Measurements from ENCODE around the gene SELENOV.

The SELENOV gene

DNA sequence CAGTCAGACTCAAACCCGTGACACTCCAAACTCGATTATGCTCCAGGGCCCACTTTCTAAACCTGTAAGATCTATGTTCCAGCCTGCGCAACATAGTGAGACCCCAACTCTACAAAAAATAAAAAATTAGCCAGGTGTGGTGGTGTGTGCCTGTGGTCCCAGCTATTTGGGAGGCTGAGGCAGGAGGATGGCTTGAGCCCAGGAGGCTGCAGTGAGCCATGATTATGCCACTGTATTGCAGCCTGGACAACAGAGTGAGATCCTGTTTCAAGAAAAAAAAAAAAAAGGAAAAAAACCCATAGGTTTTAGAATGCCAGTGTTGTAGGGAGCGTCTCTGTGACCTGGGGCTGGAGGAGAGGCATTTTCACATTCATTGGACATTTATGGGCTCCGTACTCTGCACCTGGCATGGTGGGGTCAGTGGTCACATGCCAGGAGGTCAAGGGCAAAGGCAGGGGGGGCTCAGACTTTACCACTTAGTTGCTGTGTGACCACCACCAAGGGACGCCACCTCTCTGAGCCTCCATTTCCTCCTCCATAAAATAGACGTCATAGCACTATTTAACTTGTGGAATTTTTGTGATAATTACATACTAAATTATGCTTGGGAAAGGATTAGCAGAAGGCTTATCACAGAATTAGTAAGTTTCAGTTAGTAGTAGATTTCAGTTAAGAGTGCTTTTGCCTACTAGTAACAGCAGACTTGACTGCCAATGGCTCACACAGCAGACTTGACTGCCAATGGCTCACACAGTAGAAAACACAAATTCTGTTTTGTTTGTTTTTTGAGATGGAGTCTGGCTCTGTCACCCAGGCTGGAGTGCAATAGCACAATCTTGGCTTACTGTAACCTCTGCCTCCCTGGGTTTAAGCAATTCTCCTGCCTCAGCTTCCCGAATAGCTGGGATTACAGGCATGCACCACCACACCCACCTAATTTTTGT is 5.9 kb downstream of the SELENOV start:
- no peak for DNase-seq

DNA sequence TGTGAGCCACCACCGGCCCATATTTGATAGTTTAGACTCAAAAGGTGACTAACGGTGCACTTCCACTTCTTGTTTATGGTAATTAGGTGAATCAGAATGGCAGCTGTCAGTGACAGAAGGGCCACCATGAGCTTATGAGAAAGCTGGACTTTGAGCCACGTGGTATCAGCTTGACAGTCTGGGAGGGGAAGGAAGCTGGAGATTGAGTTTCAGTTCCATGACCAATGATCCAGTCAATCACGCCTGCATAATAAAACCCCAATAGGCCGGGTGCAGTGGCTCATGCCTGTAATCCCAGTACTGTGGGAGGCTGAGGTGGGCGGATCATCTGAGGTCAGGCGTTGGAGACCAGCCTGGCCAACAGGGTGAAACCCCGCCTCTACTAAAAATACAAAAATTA is 9.6 kb downstream of the SELENOV start:
- no peak for DNase-seq

DNA sequence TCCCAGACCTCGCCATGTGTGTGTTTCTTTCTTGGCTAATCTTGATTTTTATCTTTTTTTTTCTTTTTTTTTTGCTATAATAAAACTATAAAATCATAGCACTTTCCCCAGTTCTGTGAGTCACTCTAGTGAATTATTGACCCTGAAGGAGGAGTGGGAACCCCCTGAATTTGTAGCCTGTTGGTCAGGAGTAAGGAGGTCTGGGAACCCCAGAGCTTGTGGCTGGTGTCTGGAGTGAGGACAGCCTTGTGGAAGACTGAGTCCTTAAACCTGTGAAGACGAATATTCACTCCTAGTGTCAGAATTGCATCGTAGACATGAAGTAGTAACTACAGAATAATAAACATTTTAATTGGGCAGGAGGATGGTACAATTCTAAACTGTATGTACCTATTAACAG is 10.3 kb downstream of the SELENOV start:
- DNase-seq = no peak

DNA sequence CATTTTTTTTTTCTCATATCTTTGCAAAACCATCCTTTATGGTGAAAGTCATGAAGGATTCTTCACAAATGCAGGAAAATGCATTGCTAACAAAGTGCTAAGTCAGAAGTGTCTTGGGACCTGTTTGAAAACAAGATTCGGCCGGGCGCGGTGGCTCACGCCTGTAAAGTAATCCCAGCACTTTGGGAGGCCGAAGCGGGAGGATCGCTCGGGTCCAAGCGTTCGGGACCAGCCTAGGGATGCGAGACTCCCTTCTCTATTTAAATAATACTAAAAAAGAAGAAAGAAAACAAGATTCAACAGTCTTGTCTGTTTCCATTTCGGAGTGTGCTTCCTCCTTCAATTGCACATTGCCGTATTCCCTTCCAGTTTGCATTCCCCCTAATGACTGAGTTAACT is 16.9 kb downstream of the SELENOV start:
- DNase-seq = peak in 1 of 2 experiments; percentile 49

DNA sequence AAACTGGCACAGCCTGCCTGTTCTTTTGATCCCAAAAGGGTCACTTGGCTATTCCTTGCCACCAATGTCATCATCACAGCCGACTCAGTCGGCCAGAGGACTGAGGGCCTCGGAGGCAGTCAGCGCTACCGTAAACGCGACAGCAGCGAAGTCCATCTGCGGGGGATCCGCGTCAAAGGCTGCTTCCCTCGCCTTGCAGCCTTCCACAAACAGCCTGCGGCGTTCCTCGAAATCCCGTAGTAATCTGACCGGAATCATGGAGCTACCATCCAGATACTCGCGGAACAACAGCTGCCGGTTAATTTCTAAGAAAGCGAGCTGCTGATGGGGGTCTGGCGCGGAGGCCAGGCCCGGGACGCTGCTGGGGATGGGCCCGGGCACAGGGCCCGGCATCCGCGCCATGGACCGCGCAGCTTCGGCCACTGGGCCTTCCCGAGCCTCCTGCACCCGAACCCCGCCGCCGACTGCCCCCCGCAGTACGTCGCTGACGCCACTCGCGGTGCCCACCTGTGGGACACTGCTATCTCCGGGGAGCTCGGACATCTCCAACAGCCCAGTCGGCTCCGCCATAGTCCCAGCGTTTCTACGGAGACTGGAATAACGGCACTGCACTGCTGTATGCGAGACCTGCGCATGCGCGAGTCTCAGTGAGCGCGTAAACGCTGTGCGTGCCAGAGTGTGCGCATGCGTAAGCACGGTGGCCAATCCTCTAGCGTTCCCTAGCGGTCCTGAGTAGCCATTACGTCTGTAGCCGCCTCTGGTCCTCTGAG is 17.5 kb downstream of the SELENOV start, which contains the start of gene EID2B:
EID2B (minus strand) TSS at position 620 of the 770 bp plus-strand sequence; CDS start at position 570, 50 bp downstream.
- DNase-seq = peak; percentile 94 to 96

DNA sequence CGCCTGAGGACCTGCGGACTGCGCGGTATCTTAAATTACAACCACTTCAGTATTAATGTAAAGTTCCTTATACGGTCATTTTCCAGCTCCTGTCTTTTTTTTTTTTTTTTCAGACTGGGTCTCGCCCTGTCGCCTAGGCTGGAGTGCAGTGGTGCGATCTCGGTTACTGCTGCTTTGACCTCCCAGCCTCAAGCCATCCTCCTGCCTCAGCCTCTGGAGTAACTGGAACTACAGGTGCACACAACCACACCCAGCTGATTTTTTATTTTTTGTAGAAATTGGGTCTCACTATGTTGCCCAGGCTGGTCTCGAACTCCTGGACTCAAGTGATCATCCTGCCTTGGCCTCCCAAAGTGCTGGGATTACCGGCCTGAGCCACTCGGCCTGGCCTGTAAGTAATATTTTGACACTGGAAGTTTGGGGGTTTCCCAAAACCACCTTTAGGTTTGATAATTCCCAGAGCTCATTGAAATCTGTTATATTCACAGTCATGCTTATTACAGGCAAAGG is 18.1 kb downstream of the SELENOV start:
- DNase-seq = no peak

DNA sequence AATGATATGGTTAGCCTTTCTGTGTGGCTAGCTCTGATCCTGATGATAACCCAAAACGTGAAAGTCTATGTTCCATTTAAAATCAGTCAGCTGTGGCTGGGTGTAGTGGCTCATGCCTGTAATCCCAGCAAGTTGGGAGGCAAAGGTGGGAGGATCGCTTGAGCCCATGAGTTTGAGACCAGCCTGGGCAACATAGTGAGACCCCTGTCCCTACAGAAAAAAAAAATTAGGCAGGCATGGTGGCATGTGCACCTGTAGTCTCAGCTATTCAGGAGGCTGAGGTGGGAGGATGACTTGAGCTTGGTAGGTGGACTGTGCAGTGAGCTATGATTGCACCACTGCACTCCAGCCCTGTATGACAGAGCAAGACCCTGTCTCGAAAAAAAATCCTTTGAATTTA is 18.9 kb downstream of the SELENOV start:
- DNase-seq = no peak

DNA sequence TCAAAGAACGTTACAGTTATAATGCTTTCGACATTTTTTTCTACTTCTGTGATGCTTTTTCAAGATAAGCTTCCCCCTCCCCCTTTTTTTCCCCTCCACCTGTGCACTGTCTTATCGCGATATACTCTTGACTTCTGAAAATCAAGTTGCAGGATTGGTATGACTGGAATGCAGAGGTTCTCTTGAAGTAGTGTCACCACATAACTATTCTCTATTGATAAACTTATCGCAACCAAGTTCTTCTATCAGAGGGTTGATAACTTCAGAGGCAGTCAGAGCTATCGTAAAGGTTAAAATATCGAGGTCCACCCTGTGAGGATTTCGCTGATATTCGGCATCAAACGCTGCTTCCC is 24.2 kb downstream of the SELENOV start:
- DNase-seq = peak in 1 of 2 experiments; percentile 45

DNA sequence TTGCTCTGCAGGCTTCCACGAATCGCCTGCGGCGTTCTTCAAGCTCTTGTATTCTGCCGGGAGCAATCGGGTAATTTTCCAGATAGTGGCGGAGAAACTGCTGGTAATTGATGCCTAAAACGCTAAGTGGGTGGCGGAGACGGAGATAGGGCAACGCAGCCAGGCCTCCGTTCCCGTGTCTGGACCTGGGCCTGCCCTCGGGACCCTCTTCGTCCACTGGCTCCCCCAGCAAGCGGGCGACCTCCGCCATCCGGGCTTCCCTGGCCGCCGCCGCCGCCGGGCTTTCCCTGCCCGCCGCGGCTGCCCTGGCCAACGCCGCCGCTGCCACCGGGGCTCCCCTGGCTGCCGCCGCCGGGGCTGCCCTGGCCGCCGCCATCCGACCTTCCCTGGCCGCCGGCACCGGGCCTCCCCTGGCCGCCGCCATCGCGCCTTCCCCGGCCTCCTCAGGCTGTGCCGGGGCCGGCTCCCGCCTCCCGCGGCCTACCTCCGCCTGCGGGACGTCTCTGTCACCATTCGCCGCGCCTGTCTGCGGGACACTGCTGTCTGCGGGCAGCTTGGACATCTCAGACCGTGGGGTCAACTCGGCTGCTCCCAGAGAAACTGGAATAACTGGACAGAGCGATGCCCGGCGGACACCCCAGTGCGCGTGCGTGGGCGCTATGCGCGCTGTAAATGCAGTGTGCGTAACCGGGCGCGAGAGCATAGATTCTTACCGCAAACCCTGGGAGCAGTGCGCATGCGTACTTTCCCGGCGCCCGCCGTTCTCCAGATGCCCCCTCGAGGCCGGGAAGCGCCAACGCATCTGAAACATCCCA is 24.8 kb downstream of the SELENOV start, which contains the start of gene EID2:
EID2 (minus strand) TSS at position 644 of the 815 bp plus-strand sequence; CDS start at position 562, 82 bp downstream.
- DNase-seq = peak; percentile 95

DNA sequence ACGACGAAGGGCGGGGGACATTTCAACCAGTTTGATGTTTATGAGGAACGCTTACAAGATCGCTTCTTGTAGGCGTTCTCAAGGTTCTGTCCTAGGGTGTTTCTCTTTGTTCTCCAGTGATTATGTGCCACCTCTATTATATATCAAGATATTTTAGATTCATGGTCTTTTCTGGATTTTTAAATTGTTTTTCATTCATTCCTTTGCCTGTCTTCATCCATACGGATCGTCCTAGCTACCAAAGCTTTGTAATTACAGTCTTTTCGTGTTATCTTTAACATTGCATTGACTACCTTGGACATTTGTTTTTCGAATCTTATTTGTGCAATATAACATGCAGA is 25.4 kb downstream of the SELENOV start:
- no peak for DNase-seq

DNA sequence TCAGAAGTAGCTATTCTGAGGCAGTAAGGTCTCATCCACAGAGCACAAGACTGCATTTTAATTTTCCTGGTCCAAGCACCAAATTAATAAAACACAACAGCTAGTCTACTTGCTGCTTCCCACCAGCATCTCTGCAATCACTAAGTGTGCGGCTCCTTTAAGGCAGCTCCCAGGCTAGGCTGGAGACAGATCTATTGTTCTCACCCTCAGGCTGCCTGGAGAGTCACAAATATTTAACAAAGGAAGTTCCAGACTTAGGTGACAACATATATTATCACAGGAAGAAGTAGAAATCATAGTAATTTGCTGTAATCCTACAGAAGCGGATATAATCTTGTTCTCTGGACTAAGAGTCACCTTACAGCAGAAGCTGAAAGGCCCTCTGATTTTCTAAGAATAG is 27.3 kb downstream of the SELENOV start:
- no peak for DNase-seq

DNA sequence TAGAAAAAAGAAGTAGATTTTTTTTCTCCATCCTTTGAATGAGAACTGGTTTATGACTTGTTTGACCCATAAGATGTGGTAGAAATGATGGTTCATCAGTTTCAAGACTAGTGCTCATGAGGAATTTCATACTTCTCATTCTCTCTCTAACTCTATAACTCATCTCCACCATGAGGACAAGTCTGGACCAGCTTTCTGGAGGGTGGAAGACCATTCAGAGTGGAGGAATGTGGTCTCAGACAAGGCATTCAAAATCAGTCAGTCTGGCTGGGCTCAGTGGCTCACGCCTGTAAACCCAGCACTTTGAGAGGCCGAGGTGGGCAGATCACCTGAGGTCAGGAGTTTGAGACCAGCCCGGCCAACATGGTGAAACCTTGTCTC is 28.5 kb downstream of the SELENOV start:
- no peak for DNase-seq

DNA sequence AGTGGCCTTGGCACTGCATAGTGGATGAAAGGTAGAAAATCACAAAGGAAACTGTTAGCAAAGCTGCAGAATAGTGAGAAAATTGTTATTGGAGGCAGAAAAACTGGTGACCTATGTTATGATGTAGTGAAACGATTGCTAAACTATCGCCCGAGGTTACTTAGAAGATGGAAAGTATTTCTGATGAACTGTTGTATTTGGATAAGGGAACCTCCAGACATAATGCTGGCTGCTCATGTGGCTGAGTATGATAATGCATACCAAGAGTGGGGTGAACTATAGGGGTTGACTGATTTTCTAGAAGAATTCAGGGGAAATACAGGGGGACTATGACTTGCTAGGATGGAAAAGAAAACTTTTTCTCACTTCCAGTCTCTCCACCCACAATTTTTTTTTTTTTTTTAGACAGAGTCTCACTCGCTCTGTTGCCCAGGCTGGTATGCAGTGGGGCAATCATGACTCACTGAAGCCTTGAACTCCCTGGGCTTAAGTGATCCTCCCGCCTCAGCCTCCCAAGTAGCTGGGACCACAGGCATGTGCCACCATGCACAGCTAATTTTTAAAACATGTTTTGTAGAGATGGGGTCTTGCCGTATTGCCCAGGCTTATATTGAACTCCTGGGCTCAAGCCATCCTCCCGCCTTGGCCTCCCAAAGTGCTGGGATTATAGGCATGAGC is 29.4 kb downstream of the SELENOV start:
- DNase-seq = no peak

DNA sequence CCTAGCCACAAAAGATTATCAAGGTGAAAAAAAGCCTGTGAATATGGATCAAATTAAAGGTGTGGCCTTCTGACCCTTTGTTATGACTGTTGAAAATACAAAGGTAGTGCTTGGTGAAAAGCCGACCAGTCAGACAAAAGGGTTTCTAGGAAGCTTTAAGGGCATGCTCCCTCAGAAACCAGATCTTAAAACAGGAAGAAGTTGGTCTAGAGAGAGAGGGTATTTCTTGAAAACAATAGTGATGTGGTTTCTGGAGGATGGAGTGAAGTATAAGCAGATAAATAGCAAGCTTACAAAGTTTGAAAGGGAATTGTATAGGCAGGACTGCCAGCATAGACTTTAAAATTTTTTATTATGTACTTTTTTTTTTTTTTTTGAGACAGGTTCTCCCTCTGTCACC is 30.0 kb downstream of the SELENOV start:
- peak; percentile 2 to 5 for DNase-seq

DNA sequence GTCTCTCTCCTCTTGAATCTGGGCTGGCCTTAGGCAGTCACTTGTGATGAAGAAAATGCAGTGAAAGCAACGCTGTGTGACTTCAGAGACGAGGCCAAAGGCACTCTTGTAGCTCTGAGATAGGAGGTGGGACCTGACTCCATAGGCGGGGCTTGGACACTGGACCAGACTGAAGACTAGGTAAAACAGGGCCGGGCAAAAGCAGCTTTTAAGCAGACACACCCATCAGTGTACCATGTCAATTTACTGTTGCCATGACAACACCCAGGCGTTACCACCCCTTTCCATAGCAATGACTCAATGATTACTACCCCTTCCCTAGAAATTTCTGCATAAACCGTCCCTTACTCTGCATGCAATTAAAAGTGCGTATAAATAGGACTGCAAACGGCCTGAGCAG is 31.7 kb downstream of the SELENOV start:
- no peak for DNase-seq

DNA sequence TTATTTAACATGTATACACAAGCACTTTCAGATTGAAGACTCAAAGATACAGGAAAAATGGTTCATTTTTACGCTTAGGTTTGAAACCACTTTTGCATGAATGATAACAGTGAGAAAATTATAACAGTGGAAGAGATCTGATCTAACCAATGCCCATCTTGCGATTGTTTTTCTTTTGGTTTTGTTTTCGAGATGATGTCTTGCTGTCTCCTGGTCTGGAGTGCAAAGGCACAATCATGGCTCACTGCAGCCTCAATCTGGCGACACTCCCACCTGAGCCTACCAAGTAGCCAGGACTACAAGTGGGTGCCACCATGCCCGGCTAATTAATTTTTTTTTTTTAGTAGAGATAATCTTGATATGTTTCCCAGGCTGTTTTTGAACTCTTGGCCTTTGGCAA is 35.3 kb downstream of the SELENOV start:
- DNase-seq = no peak

DNA sequence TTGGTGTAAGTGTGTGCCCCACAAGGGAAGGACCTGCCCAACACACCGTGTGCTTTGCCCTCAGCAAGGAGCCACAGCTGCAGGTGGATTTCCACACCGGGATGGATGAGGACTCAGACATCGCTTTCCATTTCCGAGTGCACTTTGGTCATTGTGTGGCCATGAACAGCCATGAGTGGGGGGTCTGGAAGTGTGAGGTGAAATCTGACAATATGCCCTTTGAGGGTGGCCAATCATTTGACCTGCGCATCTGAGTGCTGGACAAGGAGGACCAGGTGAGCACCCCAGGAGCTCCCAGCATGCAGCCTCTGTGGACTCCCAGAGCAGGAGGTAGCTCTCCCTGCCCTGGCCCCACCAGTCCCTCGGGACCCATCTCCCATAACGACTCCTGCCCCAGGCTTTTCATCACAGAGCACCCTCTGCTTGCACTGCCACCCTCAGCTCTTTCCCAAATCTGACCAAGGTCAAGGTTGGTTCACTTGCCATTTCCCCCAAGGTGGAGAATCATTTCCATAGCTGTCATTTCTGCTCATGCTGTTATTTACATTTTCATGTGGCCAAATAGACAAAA is 38.2 kb downstream of the SELENOV start:
- no peak for DNase-seq

DNA sequence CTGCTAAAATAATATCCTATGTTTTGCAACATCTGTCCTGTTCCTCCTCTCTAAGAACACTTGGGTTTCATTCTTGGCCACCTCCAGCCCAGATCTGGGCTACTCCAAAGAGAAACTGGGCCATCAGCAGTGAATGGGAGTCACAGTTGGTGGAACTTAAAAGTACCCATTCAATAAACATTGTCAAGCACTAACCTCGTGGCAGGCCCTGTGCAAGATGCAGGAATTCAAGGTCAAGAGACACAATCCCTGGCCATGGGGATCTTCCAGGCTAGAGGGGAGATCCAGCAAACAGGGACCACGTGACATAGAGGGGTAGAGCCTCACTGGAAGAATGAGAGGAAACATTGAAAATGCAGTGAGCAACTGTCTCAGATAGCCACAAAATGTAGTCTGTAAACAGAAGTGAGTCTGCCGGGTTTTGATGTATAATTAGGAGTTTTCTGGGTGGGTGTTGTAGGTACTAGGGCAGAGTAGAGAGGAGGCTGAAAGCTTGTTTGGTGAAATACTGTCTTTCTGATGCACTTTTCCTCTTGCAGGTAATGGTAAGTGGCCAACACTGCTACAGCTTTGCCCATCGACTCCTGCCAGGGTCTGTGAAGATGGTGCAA is 39.9 kb downstream of the SELENOV start:
- DNase-seq = no peak

DNA sequence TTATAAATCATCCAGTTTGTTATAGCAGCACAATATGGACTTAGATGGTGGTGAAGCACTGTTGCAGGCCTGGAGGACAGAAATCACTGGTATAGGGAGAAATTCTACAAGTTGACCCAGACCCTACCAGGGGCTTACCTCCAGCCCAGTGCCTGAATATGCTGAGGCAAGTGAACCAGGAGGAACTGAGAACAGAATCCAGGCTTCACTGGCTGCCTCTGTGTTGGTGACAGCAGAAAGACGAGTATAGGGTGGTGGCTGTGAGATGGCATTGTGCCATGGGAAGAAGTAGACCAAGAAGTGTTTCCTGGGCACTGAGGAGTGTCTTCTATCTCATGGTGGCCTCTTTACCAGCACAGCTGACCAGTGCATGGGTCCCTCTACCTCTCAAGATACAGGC is 40.9 kb downstream of the SELENOV start:
- DNase-seq = no peak

DNA sequence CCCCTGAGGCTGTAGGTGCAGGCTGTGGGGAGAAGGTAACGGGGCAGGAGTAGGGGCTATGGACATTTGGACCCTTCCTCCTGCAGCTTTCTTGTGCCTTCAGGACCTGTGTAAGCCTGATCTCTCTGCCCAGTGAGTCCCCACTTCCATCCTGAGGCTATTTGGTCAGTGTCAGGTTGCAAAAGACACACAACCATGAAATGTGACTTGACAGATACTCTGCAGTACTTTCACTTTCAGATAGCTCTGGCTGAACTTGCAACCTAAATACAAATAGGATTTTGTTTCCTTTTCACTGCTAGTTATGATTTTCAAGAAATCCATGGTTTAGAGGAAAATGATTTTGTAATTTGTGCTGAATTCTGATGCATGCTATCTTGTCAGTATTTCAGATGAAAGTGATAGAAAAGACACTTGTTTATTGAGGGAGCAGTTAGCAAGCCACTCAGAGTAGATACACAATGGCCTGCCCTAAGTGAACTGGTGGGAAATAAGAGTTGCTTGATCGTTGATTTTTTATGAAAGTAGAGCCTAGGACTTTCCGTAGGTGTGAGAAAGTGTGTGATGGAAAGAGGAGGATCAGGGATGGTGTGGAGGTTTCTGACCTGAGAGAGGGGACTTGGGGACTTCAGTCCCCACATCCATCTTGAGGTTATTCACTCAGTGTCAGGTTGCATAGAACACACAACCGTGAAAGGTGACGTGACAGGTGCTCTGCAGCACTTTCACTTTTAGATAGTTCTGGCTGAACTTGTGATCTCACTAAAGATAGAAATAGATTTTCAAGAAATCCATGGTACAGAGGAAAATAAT is 43.1 kb downstream of the SELENOV start:
- no peak for DNase-seq

Data from Kasumi-1 (cell line).